Activated T-helper 1 cell treated with anti-CD3 and anti-CD28 coated beads, Interleukin-2, amount 50 U/mL, for 16 hours (primary cell): ENCODE results near the gene GTSE1.

Source experiments
- DNase-seq, 2 donors: peaks; one replicate each; pipeline ENCODE4 v3.0.0-alpha.2; 2020; ENCODE audit warnings: low read depth in 1 of 2, low spot score in 1 of 2

Gene GTSE1

GRCh38 chr22:46327691-46328465 lies 31.2 kb downstream of the GTSE1 start:
- no peak for DNase-seq

- DNase-seq, result no peak
Observed at GRCh38 chr22:46328797-46329196, 32.1 kb downstream of the GTSE1 start.

GRCh38 chr22:46329616-46330015 lies 32.9 kb downstream of the GTSE1 start:
- DNase-seq, result no peak

GRCh38 chr22:46330426-46330825 lies 33.8 kb downstream of the GTSE1 start:
- DNase-seq, result no peak

- no peak for DNase-seq
Observed at GRCh38 chr22:46331496-46331895, 34.8 kb downstream of the GTSE1 start.

GRCh38 chr22:46335201-46336118 lies 38.8 kb downstream of the GTSE1 start, which contains the start of gene TRMU:
TRMU (plus strand) TSS chr22:46335714; CDS start chr22:46335765, 51 bp downstream.
- peak; percentile 40 to 64 for DNase-seq

- DNase-seq, result no peak
Observed at GRCh38 chr22:46336119-46337078, 39.7 kb downstream of the GTSE1 start.

- DNase-seq, result no peak
Observed at GRCh38 chr22:46337870-46338269, 41.2 kb downstream of the GTSE1 start.

GRCh38 chr22:46338636-46339035 lies 42.0 kb downstream of the GTSE1 start:
- no peak for DNase-seq

- no peak for DNase-seq
Observed at GRCh38 chr22:46339956-46340355, 43.3 kb downstream of the GTSE1 start.

GRCh38 chr22:46340676-46341075 lies 44.0 kb downstream of the GTSE1 start:
- DNase-seq, result no peak

GRCh38 chr22:46346680-46347405 lies 50.2 kb downstream of the GTSE1 start:
- DNase-seq, result no peak

- no peak for DNase-seq
Observed at GRCh38 chr22:46347646-46348045, 51.0 kb downstream of the GTSE1 start.

GRCh38 chr22:46348099-46348695 lies 51.5 kb downstream of the GTSE1 start:
- DNase-seq, result no peak

GRCh38 chr22:46349238-46349637 lies 52.6 kb downstream of the GTSE1 start:
- DNase-seq, result no peak

GRCh38 chr22:46349681-46350080 lies 53.0 kb downstream of the GTSE1 start:
- no peak for DNase-seq

- no peak for DNase-seq
Observed at GRCh38 chr22:46350121-46350520, 53.5 kb downstream of the GTSE1 start.

- no peak for DNase-seq
Observed at GRCh38 chr22:46350646-46351045, 54.0 kb downstream of the GTSE1 start.

GRCh38 chr22:46351131-46351735 lies 54.6 kb downstream of the GTSE1 start:
- DNase-seq, result no peak
